Right forelimb (tissue), 1 donor: Measurements from ENCODE around the gene APC2.
"Not testable (repeated sequence)": the region's sequence is repeated elsewhere in the genome, so short reads cannot be mapped to it uniquely, and the experiment has no call there.

Source experiments
- DNase-seq: peaks from one replicate; pipeline ENCODE4 v3.0.0-alpha.2; 2018

APC2 gene

DNA sequence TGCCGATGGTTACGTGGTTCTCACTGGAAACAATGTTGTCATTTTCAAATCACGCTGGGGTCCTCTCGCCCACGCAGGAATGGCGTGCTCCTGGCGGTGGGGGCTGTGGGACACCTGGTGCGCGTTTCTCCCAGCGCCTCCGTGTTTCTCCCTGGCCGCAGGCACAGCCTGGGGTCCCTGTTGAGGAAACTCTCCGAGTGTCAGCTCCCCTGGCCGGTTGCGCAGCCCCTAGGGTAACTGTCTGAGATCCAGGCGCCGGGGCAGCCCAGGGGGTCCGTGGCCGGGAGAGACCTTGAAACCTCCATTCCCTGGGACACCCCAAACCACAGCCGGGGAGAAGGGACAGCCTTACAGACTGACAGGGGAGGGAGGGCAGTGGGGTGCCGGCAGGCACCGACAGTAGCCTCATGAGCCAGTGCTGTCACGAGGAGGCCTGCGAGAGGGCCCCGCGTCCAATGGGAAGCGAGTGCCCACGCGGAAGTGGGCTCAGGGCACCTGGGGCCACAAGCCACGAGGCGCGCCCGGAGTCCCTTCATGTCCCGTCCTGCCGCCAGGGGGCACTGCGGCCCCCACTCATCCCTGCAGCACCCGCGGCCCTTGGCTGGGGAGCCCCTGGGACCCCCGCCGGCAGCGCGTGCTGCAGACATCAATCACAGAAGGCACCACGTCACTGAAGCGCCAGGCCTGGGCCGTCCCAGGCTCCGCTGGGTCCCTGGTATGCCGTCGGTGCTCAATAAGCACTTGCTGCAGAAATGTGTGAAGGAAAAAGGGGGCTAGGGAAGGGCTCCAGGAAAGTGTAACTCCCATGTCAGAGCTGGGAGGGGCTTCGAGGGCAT is 53.4 kb downstream of the APC2 start:
- DNase-seq, result no peak

DNA sequence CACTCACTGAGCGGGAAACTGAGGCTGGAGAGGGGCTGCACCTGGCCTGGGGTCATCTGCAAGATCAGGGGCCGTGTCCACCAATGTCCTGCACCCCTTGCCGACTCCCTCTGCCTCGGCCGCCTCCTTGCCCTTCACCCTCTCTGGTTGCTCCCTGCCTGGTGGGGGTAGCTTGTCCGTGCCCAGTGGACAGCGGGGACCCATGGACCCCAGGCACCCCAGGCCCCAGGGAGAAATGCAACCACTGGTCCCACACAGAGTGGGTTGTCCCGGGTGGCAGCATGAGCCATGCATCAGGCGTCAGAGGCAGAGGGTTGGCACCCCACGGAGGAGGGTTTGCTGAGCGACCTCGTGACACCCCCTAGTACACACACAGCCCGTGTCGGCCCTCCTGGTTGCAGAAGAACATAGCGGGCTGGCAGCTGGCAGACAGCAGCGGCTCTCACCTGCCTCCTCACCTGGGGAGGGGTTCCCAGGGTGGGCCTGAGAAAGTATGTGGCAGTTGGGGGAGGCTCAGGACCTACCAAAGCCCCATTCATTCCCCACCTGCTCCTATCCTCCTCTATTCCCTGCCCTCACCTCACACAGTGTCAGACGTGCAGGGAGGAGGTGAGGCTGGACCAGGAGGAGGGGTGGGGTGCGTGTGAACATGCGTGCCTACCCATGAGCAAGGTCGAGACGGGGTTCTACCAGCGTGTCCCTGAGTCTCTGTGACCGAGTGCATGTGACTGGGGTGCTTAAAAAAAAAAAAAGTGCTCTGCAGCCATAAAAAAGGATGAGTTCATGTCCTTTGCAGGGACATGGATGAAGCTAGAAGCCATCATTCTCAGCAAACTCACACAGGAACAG is 54.2 kb downstream of the APC2 start:
- no peak for DNase-seq

DNA sequence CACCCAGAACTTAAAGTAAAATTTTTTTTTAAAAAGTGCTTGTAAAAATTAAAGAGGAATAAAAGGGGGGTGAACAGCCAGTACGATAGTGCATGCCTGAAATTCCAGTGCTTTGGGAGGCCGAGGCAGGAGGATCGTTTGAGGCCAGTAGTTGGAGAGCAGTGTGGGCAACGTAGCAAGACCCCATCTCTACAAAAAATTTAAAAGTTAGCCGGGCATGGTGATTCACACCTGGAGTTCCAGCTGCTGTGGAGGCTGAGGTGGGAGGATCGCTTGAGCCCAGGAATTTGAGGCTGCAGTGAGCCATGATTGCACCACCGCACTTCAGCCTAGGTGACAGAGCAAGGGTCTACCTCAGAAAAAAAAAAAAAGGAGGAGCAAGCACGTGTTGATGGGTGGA is 55.1 kb downstream of the APC2 start:
- no peak for DNase-seq

DNA sequence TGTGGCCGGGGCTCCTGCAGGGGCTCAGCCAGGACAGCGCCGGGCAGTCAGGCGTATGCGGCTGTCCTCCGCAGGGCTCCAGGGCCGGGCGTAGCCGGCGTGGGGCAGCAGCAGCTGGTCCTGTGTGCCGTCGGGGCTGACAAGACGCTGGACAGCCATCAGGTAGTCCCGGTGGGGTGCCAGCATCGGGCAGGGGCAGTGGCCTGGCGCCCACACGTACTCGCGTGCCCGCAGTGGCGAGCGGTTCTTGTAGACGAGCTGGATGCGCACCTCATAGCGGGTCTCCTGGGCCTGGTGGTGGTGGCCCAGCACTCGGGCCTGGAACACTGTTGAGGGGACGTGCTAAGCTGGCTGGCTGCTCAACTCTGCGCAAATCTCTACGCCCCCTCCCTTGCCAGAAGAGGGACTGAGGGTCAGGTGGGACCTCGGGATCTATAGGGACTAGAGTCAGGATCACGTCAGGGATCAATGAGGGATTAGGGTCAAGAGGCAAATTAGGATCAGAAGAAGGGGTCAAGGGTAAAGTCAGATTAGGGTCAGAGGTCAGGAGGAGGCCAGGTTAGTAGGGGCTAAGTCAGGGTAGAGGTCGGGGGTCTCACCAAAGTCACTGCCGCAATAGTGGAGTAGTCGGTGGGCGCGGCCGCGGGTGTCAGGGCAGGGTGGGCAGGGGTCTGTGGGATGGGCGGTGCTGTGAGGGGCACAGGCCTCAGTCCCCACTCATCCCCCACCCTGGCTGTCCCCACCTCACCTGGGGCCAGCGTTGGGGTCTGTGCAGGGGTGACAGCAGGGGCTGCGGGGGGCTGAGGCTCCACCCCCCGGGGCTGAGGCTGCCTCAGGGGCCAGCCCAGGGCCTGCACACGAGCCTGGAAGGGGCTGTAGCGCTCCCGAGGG is 56.3 kb downstream of the APC2 start:
- DNase-seq, result no peak

DNA sequence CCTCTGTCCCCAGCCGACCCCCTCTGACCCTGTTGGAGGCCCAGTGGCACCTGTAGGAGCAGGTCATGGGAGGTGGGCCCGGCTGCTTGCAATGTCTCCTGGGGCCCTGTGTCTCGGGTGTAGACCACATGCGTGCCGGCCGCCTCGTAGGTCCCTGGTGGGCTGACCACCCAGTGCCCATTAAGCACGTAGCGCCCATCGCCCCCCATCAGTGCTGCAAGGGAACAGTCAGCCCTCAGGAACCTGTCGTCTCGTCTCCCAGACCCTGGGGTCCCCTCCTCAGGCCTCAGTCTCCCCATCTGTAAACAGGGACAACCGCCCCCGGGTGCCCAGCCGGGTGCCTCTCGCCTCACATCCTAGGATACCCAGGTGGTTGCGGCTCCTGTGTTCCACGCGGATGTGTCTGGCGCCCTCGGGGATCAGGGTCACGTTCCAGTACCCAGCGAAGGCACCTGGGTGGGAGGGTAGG is 57.3 kb downstream of the APC2 start:
- DNase-seq, result no peak

DNA sequence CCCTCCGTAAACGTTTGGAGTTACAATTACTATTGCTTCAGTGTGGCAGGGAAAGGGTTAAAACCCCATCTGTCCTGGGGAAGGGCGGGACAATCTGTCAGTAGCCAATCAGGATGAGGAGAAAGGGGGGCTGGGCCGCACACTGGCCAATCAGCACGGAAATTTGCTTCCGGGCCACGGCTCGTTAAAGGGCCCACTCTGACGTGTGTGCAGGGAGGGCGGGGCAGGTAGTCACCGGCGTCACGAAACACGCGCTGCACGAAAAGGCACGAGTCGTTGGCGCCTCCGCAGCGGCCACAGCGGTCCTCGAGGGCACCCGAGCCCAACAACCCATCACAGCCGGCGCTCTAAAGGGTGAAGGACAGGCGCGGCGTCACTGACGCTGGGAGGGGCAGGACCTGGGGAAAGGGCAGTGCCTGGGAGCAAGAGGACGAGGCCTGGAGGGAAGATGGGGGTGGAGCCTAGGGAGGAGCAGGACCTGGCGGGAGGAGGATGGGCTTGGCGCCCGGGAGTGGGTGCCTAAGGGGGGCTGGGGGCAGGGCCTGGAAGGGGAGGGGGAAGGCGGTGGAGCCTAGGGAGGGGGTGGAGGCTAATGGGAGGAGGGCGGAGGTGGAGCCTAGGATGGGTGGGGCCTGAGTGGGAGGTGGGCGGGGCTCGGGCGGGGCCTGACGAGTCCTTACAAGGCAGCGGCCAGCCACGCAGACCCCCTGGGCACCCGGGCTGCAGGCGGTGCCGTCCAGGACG is 58.0 kb downstream of the APC2 start:
- DNase-seq, result peak; percentile 95

DNA sequence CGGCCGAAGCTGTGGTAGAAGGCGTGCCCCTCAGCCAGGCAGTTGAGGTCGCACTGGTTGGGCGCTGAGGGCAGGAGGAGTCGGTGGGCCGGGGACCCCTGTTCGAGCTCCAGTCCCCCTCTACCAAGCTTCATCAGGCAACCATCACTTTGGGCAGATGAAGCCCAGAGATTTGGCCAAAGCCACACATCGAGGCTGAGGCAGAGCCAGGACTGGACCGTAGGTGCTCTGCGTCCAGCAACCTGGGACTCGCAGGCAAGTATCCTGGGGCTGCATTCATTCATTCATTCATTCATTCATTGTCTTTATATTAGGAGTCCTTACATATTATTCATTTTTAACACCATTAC is 58.6 kb downstream of the APC2 start:
- DNase-seq, result no peak

DNA sequence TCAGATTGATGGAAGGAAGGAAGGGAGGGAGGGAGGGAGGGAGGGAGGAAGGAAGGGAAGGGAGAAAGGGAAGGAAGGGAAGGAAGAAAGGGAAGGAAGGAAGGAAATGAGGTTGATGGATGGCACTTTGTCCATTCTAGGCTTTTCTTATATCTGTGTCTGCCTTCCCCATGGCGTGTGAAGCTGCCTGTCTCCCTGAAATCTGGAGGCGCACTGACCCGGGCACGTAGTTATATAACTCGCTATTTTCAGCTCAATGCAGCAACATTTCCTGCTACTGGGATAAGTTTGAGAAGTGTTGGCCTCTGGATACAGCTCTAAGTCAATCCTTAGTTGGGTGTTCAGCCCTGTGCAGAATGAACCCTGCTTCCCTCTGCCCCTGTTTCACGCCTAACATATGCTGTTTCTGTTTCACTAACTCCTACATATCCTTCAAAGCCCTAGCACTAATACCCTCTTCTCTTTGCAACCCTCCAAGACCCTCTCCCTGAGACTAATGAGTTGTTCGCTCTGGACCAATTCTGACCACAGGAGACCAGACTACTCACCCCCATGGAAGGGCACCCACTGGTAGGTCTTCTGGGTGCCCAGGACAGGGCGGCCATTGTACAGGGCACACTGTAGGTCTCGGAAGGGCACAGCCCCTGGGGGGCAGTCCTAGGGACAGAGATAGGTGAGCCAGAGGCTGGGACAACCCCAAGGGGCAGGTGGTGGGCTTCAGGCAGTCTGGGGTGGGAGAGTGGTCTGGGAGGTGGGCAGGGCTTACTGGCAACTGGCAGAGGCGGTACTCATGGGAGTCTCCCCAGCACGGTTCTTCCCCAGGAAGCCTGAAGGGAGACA is 59.9 kb downstream of the APC2 start:
- DNase-seq, result no peak

DNA sequence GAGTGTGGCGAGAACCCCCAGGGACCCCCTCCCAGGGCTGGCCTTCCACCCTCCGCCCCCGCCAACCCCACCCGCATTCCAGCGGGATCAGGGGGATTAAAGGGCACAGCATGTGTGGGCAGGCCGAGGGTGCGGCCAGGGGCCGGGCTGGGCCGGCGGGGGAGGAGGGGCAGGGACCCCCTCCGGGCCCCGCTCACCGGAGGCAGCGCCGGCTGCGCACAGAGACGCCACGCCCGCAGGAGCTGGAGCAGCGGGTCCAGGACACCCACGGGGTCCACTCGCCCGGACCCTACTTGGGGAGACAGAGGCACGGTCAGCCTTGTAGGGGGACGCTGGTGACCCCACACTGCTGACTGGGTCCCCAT is 60.5 kb downstream of the APC2 start:
- DNase-seq, result no peak

DNA sequence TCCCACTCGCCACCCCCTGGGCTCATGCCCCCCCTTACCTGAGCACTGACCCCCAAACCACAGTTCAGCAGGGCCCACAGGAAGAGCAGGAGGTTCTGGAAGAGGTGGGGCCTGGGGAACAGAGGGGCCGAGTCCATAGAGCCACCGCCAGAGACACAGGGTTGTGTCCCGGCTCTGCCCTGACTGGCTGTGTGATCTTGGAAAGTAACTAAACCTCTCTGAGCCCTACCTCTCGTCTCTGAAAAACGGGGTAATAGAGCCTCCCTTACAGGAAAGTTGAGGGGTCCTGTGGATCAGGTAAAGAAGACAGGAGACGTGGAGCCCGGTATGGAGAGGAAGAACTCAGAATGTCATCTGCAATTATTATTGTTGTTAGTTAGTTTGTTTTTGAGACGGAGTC is 60.9 kb downstream of the APC2 start:
- DNase-seq, result no peak

DNA sequence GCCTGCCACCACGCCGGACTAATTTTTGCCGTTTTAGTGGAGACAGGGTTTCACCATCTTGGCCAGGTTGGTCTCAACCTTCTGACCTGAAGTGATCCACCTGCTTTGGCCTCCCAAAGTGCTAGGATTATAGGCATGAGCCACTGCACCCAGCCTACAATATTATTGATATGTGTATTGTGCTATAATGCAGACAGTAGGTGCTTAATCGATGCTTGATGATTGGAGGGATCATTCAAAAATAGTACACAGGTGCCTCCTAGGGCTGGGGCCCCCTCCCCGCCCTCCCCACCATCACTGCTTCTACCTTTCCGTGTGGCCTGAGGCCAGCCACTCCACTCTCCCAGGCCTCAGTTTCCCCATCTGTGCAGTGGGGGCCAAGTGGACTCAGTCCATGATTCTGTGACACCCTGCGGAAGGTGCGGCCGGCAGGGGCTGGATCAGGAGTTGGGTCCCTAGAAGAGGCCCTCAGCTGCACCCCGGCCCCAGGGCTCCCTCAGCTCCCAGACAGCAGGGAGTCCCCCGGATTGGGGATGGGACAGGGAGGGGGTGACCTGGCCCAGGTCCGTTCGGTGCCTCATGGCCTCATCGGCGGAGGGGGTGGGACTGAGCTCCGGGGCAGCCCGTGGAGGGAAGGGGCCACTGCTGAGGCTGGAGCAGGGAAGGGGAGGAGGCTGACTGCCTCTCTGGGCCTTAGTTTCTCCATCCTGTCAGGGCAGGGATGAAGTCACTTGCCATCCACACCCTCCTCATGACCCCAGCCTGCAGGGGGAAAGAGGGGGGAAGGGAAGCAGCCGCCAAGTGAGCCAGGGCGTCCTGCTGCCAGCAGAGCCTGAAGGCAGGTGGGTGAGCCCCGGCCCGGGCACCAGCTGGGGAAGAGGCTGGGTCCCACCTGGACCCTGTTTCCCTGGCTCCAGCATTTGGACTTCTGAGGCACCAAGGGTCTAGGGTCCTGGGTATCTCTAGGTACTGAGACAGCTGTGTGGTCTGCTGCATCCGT is 61.7 kb downstream of the APC2 start:
- DNase-seq, result no peak

DNA sequence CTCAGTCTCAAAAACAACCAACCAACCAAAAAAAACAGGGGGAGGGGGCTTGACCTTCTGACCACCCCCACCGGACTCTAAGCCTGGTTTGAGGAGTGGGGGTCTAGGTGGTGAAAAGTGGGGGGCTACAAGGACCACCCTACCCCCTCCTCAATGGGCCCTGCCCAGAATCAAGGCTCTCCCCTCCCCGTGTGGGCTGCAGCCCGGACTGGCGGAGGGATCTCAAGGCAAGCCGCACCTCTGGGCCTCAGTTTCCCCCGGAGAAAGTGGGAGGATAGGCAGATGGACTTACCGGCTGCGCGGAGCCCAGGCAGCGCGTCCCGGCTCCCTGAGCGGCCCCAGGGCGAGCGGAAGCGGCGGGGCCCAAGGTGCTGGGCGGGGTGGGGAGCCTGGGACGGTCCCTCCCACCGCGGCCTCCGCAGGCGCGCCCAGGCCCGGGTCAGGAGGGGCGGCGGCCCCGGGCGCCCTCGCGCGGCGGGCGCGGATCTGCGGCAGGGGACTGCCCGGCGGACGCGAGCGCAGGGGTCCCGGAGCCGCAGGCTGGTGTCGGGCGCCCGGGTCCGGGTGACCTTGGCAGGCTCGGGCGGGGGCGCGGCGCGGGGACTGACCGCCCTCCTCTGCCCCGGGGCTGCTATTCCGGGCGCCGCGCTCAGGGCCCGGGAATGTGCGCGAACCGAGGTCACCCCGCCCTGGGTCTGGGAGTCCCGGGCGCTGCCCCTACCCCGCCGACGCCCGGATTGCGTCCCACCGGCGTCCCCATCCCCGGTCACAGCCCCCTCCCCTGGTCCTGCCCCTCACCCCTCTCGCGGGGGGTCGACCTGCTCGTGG is 63.0 kb downstream of the APC2 start, which contains the start of gene ADAMTSL5:
Gene ADAMTSL5, minus strand, starts transcription at position 349 of the 828 bp plus-strand sequence. CDS start 2,076 bp downstream, outside the sequence.
- no peak for DNase-seq

DNA sequence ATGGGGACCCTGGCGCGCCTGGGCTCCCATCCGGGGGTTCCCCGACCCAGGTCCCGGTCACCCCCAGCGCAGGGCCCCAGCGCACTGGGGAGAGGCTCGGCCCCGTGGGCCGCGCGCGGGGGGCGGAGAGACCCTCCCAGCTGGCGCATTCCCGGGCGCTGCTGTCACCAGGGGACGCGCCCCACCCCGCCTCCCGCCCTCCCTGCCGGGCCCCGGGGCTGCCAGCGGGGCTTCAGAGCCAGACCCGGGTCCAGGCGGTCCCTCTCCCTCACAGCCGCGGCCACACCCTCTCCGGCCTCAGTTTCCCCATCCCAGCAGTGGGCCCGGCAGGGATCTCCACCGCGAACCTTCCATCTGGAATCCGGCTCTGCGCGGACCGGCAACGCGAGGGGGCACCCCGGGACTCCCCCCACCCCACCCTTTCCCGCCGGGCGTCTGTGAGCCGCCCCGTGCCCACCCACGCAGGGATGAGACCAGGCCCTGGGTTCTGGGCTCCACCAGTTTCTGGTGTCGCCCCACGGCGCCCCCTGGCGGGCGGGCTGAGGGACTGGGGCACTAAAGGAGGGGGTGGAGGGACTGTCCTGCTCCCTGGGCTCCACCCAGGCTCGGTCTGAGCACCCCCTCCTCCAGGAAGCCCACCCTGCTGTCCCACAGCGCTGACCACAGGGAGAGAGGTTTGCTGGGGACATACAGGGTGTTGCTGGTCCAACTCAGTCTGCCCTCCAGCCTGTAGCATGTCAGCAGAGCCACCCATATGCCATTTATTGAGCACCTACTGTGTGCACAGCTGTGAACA is 63.8 kb downstream of the APC2 start:
- DNase-seq, result no peak

DNA sequence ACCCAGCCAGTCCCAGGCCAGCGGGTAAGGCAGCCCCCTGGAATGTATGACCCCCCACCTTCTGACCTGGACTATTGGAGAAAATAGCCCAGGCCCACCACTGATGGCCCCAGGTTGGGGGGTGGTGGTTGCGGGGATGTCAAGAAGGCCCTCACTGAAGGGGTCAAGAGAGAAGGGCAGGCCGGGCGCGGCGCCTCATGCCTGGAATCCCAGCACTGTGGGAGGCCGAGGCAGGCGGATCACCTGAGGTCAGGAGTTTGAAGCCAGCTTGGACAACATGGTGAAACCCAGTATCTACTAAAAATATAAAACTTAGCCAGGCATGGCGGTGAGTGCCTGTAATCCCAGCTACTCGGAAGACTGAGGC is 64.4 kb downstream of the APC2 start:
- no peak for DNase-seq

DNA sequence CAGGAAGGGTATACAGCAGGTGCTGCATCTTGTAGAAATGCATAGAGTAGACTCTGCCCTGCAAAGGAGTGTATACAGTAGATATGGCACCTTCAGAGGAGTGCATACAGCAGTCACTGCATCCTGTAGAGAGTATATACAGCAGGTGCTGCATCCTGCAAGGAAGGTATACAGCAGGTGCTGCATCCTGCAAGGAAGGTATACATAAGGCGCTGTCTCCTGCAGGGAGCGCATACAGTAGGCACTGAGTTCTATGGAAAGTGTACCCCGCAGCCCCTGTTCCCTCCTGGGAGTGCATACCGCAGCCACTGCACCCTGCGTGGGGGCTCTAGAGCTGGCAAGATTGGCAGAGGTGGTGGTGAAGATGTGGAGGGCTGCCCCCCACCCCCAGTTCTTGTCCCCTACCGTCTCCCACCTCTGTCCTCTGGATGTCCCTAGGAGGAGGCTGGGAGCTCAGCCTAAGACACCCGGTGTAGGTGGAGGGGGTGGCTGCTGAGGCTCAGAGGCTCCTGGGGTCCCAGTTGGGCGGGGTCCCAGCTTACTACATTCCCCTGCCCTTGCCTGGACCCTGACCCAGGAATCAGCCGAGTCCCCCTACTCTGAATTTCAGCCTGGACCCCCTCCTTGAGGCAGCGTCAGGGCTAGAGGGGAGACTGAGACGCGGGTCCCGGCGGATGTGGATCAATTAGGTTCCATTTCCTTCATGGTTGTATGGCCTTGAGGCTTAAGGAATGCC is 65.2 kb downstream of the APC2 start:
- no peak for DNase-seq

DNA sequence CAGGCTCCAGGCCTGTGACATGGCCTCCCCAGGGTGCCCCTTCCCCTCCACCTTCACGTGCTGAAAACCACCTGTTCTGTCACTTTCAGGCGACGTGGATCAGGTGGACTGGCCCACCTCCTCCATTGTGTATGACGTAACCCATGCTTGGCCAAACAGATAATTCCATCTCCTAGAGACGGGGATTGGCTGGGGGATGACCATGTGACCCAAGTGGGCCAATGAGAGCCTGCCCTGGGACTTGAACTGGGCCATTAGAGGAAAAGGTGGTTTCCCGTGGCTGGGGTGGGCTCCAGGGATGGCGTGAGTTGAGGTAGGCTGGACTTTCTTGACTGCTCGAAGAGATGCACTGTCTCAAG is 66.5 kb downstream of the APC2 start:
- no peak for DNase-seq

DNA sequence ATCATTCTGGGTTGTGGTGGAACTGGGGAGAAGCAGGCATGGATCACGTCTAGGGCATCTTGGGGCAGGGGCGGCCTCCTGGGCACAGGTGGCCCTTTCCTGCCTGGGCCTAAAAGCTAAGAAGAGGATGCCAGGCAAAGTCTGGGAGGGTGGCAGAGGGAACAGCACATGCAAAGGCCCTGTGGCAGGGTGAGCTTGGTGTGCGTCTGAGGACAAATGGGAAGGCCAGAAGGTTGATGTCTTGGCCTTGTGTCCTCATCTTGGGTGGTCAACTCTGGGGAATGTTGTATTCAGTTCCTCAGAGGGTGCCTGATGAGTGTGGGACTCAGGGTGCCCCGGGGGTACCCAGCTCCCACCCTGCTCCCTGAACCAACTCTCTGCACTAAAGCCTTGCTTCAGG is 68.5 kb downstream of the APC2 start:
- no peak for DNase-seq

DNA sequence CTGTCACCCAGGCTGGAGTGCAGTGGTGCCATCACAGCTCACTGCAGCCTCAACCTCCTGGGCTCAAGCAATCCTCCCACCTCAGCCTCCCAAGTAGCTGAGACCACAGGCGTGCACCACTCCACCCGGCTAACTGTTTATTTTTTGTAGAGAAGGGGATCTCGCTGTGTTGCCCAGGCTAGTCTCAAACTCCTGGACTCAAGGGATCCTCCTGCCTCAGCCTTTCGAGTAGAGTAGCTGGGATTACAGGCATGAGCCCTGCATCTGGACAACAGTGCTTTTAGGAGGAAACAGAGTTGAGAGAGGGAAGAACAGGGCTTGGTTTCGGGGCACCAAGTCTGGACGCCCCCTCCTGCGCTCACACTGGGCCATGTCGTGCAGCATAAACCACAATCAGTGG is 69.9 kb downstream of the APC2 start:
- not testable (repeated sequence) for DNase-seq
